ENCODE measurements around the gene ATAD3A.

The ATAD3A gene

GRCh38 chr1:1471389-1472052, 40.4 kb upstream of the ATAD3A start, which contains the start of gene ATAD3B (continued):
- no peak for TF ChIP-seq ZNF692 (tag by site-specific recombination; IDR thresholded peaks at IDR 0.05)
- TF ChIP-seq SP2 (tag by site-specific recombination; IDR thresholded peaks at IDR 0.05): peak; percentile 94
- peak; percentile 100 for TF ChIP-seq ZNF629 (tag by site-specific recombination; IDR thresholded peaks at IDR 0.05)
- TF ChIP-seq, protein P1, sequence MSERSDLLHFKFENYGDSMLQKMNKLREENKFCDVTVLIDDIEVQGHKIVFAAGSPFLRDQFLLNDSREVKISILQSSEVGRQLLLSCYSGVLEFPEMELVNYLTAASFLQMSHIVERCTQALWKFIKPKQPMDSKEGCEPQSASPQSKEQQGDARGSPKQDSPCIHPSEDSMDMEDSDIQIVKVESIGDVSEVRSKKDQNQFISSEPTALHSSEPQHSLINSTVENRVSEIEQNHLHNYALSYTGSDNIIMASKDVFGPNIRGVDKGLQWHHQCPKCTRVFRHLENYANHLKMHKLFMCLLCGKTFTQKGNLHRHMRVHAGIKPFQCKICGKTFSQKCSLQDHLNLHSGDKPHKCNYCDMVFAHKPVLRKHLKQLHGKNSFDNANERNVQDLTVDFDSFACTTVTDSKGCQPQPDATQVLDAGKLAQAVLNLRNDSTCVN (tag by site-specific recombination; optimal IDR thresholded peaks at IDR 0.05): peak; percentile 96
- no peak for TF ChIP-seq ZNF596 (tag by site-specific recombination; IDR thresholded peaks at IDR 0.05)
- TF ChIP-seq GLIS2 (tag by site-specific recombination; IDR thresholded peaks at IDR 0.05): peak; percentile 52; the same call in 1 of the 2 replicates
- peak; percentile 68; the same call in 1 of the 2 replicates for TF ChIP-seq ZNF391 (tag by site-specific recombination; IDR thresholded peaks at IDR 0.05; ENCODE audit: borderline replicate concordance, low read depth)
- 0 out of 2 replicates have a peak, but pooled peaks have one; percentile 52 for TF ChIP-seq ZNF843 (tag by site-specific recombination; IDR thresholded peaks at IDR 0.05)
- peak; percentile 74 for TF ChIP-seq PRDM10 (tag by site-specific recombination; IDR thresholded peaks at IDR 0.05)
- TF ChIP-seq SP7 (tag by site-specific recombination; IDR thresholded peaks at IDR 0.05): peak; percentile 74
- peak; percentile 86 for TF ChIP-seq PATZ1 (tag by site-specific recombination; IDR thresholded peaks at IDR 0.05)
- TF ChIP-seq, protein P2, sequence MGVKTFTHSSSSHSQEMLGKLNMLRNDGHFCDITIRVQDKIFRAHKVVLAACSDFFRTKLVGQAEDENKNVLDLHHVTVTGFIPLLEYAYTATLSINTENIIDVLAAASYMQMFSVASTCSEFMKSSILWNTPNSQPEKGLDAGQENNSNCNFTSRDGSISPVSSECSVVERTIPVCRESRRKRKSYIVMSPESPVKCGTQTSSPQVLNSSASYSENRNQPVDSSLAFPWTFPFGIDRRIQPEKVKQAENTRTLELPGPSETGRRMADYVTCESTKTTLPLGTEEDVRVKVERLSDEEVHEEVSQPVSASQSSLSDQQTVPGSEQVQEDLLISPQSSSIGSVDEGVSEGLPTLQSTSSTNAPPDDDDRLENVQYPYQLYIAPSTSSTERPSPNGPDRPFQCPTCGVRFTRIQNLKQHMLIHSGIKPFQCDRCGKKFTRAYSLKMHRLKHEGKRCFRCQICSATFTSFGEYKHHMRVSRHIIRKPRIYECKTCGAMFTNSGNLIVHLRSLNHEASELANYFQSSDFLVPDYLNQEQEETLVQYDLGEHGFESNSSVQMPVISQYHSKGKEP (tag by site-specific recombination; IDR thresholded peaks at IDR 0.05): no peak
- TF ChIP-seq, protein P3, sequence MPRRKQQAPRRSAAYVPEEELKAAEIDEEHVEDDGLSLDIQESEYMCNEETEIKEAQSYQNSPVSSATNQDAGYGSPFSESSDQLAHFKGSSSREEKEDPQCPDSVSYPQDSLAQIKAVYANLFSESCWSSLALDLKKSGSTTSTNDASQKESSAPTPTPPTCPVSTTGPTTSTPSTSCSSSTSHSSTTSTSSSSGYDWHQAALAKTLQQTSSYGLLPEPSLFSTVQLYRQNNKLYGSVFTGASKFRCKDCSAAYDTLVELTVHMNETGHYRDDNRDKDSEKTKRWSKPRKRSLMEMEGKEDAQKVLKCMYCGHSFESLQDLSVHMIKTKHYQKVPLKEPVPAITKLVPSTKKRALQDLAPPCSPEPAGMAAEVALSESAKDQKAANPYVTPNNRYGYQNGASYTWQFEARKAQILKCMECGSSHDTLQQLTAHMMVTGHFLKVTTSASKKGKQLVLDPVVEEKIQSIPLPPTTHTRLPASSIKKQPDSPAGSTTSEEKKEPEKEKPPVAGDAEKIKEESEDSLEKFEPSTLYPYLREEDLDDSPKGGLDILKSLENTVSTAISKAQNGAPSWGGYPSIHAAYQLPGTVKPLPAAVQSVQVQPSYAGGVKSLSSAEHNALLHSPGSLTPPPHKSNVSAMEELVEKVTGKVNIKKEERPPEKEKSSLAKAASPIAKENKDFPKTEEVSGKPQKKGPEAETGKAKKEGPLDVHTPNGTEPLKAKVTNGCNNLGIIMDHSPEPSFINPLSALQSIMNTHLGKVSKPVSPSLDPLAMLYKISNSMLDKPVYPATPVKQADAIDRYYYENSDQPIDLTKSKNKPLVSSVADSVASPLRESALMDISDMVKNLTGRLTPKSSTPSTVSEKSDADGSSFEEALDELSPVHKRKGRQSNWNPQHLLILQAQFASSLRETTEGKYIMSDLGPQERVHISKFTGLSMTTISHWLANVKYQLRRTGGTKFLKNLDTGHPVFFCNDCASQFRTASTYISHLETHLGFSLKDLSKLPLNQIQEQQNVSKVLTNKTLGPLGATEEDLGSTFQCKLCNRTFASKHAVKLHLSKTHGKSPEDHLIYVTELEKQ (tag by site-specific recombination; IDR thresholded peaks at IDR 0.05; ENCODE audit: borderline replicate concordance): 0 out of 2 replicates have a peak, but pooled peaks have one; percentile 22
- peak; percentile 96 for TF ChIP-seq KLF10 (tag by site-specific recombination; IDR thresholded peaks at IDR 0.05)
- no peak for TF ChIP-seq SALL2 (tag by site-specific recombination; IDR thresholded peaks at IDR 0.05; ENCODE audit: borderline replicate concordance)
- TF ChIP-seq ZNF707 (tag by site-specific recombination; IDR thresholded peaks at IDR 0.05): no peak
- TF ChIP-seq ZNF529 (tag by site-specific recombination; IDR thresholded peaks at IDR 0.05; ENCODE audit: insufficient replicate concordance): no peak
